Stimulated activated naive B cell treated with anti-CD40 and anti-IgM and Interleukin-4, amounts not matched to agents 10 μg/mL and 1 μg/mL and 100 μg/mL, for 72 hours (primary cell): ENCODE measurements around the gene PPP3CA.
"Not testable (repeated sequence)": the region's sequence is repeated elsewhere in the genome, so short reads cannot be mapped to it uniquely, and the experiment has no call there.

Experiments
- ATAC-seq, 2 donors: fragments of 150-1000 bp; cut with Tn5 transposase; replicated peaks; 2 replicates each; pipeline ENCODE4 v1.10.0; 2021; ENCODE audit warnings: moderate library complexity in 1 of 2
- DNase-seq: peaks from one replicate; pipeline ENCODE4 v3.0.0; 2021
- H3K27ac Mint-ChIP-seq: one replicate; pipeline ENCODE4 v1.8.0; 2022; ENCODE audit warnings: mild to moderate bottlenecking, mixed read lengths
- H3K27me3 Mint-ChIP-seq, 2 donors: one replicate each; pipeline ENCODE4 v1.8.0; 2022; ENCODE audit warnings: mixed read lengths in 2 of 2
- H3K36me3 Mint-ChIP-seq, 2 donors: one replicate each; pipeline ENCODE4 v1.8.0; 2022; ENCODE audit warnings: mixed read lengths in 2 of 2, mild to moderate bottlenecking in 1 of 2
- H3K4me1 Mint-ChIP-seq, 2 donors: one replicate each; pipeline ENCODE4 v1.8.0; 2022; ENCODE audit warnings: mixed read lengths in 2 of 2, mild to moderate bottlenecking in 1 of 2
- H3K4me3 Mint-ChIP-seq, 2 donors: one replicate each; pipeline ENCODE4 v1.8.0; 2022; ENCODE audit warnings: mild to moderate bottlenecking in 2 of 2, mixed read lengths in 2 of 2, moderate library complexity in 1 of 2
- H3K9me3 Mint-ChIP-seq, 2 donors: one replicate each; pipeline ENCODE4 v1.8.0; 2022; ENCODE audit warnings: mixed read lengths in 2 of 2, mild to moderate bottlenecking in 1 of 2

The PPP3CA gene

DNA sequence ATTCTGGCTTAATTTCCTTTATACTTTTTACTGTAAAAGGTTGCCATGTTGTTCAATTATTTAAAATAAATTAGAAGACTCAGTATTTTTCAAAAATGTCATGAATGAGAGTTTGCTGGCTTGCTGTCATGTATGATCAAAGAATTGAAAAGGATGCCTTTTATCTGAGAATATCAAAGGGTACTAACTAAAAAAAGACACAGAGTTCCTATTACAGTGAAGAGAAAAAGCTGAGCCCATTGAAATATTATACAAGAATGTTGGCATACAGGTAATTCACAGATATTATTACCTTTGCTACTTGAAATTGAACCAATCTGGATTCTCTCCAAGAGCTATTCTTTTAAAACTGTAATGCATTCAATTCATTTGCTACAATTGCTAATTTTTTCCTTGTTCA is 200.0 kb downstream of the PPP3CA start:
- Mint-ChIP-seq H3K27ac (no peak overlapping the region), H3K9me3 (no peaks in the 10 kb centered on the region), H3K36me3 (peaks cover 0 to 4% of the 10 kb centered on the region in 2 donors), H3K27me3 (no peaks in the 10 kb centered on the region), H3K4me3 (no peak overlapping the region), H3K4me1 (peaks cover 14 to 36% of the 10 kb centered on the region in 2 donors)
- DNase-seq, result no peak
- ATAC-seq, result no peak

DNA sequence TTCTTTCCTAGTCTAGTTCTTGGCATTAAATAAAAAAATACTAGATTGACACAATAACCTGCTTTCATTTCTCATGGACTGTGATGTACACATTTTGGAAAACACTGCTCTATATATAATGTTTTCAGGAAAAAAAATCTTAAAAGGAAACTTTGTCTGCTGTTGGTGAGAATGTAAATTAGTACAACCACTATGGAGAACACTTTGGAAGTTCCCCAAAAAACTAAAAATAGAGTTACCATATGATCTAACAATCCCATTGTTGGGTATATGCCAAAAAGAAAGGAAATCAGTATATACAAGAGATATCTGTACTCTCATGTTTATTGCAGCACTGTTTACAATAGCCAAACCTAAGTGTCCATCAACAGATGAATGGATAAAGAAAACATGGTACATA is 202.3 kb downstream of the PPP3CA start:
- no peak overlapping the region for H3K4me3 Mint-ChIP-seq
- no peaks in the 10 kb centered on the region for H3K27me3 Mint-ChIP-seq
- H3K4me1 Mint-ChIP-seq, result peaks cover 19 to 47% of the 10 kb centered on the region in 2 donors
- no peak overlapping the region for H3K27ac Mint-ChIP-seq
- ATAC-seq (no peak), DNase-seq (no peak)
- no peaks in the 10 kb centered on the region for H3K9me3 Mint-ChIP-seq
- peaks cover 2 to 11% of the 10 kb centered on the region in 2 donors for H3K36me3 Mint-ChIP-seq

DNA sequence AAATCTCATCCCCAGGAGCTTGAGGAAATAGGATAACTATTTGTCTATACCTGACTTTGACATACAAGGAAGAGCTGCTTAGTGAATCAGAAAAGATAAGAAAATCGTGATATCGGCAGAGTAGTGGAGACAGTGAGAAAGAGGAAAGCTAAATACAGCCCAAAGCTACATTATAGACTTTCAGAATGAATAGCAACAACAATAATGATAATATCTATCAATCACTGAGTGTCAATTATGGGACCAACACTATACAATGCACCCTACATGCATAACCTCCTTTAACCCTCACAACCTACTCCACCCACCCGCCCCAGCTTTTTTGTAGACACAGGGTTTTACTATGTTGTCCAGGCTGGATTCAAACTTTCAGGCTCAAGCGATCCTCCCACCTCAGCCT is 205.1 kb downstream of the PPP3CA start:
- Mint-ChIP-seq H3K9me3 (no peaks in the 10 kb centered on the region), H3K27ac (no peak overlapping the region), H3K4me3 (no peak overlapping the region), H3K4me1 (peaks cover 26 to 52% of the 10 kb centered on the region in 2 donors), H3K36me3 (peaks cover 2 to 11% of the 10 kb centered on the region in 2 donors), H3K27me3 (no peaks in the 10 kb centered on the region)
- ATAC-seq, result no peak
- no peak for DNase-seq

DNA sequence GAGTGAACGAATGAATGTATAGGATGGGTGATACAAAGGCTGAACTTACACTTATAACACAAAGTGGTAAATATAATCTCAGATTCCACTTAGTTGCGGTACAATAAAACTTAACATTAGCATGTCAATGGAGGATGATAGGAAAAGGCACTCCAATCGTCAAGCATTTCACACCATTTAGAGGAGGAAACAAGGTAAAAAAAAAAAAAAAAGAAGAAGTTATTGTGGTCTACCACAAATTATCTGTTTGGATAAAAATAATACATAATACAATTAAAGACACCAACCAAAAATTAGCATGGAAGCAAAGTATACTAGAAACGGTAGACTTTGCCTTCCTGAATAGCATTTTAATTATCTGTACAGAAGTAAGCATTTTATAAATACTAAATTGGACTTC is 205.5 kb downstream of the PPP3CA start:
- Mint-ChIP-seq H3K27me3 (no peaks in the 10 kb centered on the region), H3K9me3 (no peaks in the 10 kb centered on the region), H3K4me1 (peaks cover 28 to 56% of the 10 kb centered on the region in 2 donors), H3K27ac (no peak overlapping the region), H3K4me3 (peak overlapping the region; percentile 1 to 31), H3K36me3 (peaks cover 2 to 11% of the 10 kb centered on the region in 2 donors)
- DNase-seq (no peak), ATAC-seq (peak in 1 of 2 donors; percentile 13)

DNA sequence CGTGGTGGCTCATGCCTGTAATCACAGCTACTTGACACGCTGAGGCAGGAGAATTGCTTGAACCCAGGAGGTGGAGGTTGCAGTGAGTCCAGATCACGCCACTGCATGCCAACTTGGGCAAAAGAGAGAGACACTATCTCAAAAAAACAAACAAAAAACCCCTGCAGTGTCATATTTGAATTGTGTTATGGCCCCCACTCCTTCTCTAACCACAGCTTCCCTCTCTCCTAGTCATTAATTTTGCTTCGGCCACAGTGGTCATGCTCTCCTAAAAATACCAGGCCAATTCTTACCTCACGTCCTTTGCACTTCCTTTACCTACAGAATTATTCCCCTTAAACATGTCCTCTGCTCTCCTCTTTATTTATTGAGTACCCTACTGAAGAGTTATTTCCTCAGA is 206.1 kb downstream of the PPP3CA start:
- DNase-seq, result no peak
- H3K27ac Mint-ChIP-seq, result no peak overlapping the region
- H3K4me3 Mint-ChIP-seq, result peak overlapping the region; percentile 1 to 31
- H3K9me3 Mint-ChIP-seq, result no peaks in the 10 kb centered on the region
- peak; percentile 83 to 90 for ATAC-seq
- peaks cover 28 to 62% of the 10 kb centered on the region in 2 donors for H3K4me1 Mint-ChIP-seq
- H3K27me3 Mint-ChIP-seq, result no peaks in the 10 kb centered on the region
- H3K36me3 Mint-ChIP-seq, result peaks cover 2 to 11% of the 10 kb centered on the region in 2 donors

DNA sequence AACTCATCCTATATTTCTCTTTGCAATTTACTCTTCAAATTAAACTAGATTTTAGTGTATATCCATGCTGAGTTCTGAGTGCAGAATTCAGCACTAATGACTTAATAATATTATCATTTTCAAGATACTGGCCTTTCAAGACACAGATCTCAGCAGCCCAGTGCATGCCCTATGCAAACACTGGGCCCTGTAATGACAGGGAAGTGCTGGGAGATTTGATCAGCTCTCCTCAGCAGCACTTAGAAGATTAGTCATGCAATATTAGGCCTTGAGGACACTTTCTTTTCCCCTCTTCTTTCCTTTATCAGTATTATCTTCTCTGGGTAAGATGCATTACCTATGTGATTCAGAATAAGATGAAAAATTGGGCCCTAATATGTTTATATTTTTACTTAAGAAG is 207.1 kb downstream of the PPP3CA start:
- no peaks in the 10 kb centered on the region for H3K27me3 Mint-ChIP-seq
- ATAC-seq, result no peak
- no peak for DNase-seq
- peaks cover 2 to 9% of the 10 kb centered on the region in 2 donors for H3K36me3 Mint-ChIP-seq
- no peak overlapping the region for H3K4me3 Mint-ChIP-seq
- no peak overlapping the region for H3K27ac Mint-ChIP-seq
- H3K9me3 Mint-ChIP-seq, result no peaks in the 10 kb centered on the region
- H3K4me1 Mint-ChIP-seq, result peaks cover 30 to 70% of the 10 kb centered on the region in 2 donors

DNA sequence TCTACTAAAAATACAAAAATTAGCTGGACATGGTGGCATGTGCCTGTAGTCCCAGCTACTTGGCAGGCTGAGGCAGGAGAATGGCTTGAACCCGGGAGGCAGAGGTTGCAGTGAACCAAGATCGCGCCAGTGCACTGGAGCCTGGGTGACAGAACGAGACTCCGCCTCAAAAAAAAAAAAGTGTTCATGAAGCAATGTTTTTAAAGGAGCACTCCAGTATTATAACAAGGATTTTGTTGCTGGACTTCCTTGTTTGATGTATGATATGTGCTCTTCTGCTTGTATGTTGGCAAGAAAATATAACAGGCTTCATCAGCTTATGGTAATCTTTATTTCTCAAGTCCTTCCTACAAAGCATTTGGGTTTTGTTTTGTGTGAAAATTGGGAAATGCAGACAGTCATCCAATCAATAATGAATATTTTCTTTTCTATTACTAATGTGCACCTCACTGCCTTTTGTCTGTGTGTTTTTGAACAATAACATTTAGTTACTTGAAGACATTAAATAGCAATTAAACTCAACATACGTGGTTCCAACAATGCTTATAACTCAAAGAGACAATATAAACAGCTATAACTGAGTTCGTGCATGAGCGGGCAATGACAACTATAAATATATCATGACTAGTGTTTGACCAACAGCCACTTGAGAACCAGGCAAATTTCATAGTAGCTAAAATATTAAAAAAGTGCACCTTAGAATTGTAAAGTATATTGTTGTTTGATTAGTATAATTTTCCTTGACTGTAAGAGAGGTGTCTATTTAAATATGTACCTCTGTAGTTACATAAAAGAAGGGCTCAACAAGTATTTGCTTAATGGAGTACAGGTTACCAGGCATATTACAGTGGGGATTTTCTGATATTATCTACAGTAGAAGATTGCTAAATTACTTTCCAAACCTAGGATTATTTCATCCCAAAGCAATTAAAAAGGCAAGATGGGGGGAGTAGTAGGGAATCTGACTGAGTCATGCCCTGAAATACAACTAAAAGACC is 210.7 kb downstream of the PPP3CA start:
- Mint-ChIP-seq H3K36me3 (peaks cover 18 to 26% of the 10 kb centered on the region in 2 donors), H3K4me1 (peaks cover 43 to 74% of the 10 kb centered on the region in 2 donors), H3K9me3 (peaks cover 0 to 8% of the 10 kb centered on the region in 2 donors), H3K27me3 (no peaks in the 10 kb centered on the region), H3K27ac (peak overlapping the region; percentile 20), H3K4me3 (peak overlapping the region; percentile 14 to 21)
- DNase-seq (no peak), ATAC-seq (no peak)

DNA sequence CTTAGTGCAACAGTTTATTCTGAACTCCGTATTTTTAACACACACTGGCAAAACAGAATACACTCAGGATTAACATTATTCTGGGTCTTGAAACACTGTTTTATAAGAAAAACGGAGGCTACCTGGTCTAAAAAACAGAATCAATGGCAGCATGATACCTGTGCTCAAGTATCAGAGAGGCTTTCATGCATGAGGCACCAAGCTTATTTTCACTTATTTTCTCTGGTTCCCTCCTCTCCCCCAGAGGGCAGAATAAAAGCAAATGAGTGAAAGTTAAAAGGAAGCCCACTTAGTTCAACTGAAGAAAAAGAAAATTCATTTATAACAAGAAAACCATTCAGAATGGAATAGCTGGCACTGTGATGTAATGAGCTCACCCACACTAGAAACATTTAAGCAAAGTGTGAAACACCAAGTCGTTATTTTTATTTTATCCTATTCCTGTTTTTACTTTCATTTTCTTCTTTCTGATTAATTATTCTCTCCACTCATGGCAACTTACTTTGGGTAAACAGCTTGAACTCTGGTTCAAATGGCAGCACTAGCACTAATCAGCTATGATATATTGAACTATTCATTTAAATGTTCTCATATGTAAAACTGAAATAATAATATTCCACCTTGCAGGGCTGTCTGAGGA is 211.8 kb downstream of the PPP3CA start:
- peak overlapping the region; percentile 51 to 58 for H3K4me3 Mint-ChIP-seq
- H3K27ac Mint-ChIP-seq, result peak overlapping the region; percentile 31
- peaks cover 16 to 21% of the 10 kb centered on the region in 2 donors for H3K36me3 Mint-ChIP-seq
- H3K4me1 Mint-ChIP-seq, result peaks cover 39 to 74% of the 10 kb centered on the region in 2 donors
- no peaks in the 10 kb centered on the region for H3K27me3 Mint-ChIP-seq
- ATAC-seq, result peak; percentile 12 to 38
- no peak for DNase-seq
- peaks cover 0 to 8% of the 10 kb centered on the region in 2 donors for H3K9me3 Mint-ChIP-seq

DNA sequence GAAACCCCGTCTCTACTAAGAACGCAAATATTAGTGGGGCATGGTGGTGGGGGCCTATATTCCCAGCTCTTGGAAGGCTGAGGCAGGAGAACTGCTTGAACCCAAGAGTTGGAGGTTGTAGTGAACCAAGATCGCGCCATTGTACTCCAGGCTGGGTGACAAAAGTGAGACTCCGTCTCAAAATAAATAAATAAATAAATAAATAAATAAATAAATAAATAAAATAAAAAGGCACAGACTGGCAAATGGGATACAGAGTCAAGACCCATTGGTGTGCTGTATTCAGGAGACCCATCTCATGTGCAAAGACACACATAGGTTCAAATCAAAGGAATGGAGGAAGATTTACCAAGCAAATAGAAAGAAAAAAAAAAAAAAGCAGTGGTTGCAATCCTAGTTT is 216.3 kb downstream of the PPP3CA start:
- H3K4me1 Mint-ChIP-seq, result peaks cover 48 to 89% of the 10 kb centered on the region in 2 donors
- not testable (repeated sequence) for H3K4me3 Mint-ChIP-seq, H3K27me3 Mint-ChIP-seq, ATAC-seq, DNase-seq, H3K27ac Mint-ChIP-seq
- peaks cover 6 to 13% of the 10 kb centered on the region in 2 donors for H3K9me3 Mint-ChIP-seq
- peaks cover 30 to 35% of the 10 kb centered on the region in 2 donors for H3K36me3 Mint-ChIP-seq

DNA sequence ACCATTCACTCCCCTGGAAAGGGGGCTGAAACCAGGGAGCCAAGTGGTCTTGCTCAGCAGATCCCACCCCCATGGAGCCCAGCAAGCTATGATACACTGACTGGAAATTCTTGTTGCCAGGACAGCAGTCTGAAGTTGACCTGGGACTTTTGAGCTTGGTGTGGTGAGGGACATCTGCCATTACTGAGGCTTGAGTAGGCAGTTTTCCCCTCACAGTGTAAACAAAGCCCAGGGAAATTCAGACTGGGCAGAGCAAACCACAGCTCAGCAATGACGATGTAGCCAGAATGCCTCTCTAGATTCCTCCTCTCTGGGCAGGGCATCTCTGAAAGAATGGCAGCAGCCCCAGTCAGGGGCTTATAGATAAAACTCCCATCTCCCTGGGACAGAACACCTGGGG is 218.4 kb downstream of the PPP3CA start:
- H3K27ac Mint-ChIP-seq, result peak overlapping the region; percentile 44
- peaks cover 46 to 83% of the 10 kb centered on the region in 2 donors for H3K4me1 Mint-ChIP-seq
- H3K4me3 Mint-ChIP-seq, H3K27me3 Mint-ChIP-seq, DNase-seq: not testable (repeated sequence)
- H3K36me3 Mint-ChIP-seq, result peaks cover 28 to 34% of the 10 kb centered on the region in 2 donors
- peaks cover 9 to 11% of the 10 kb centered on the region in 2 donors for H3K9me3 Mint-ChIP-seq
- ATAC-seq, result peak; percentile 45 to 70

DNA sequence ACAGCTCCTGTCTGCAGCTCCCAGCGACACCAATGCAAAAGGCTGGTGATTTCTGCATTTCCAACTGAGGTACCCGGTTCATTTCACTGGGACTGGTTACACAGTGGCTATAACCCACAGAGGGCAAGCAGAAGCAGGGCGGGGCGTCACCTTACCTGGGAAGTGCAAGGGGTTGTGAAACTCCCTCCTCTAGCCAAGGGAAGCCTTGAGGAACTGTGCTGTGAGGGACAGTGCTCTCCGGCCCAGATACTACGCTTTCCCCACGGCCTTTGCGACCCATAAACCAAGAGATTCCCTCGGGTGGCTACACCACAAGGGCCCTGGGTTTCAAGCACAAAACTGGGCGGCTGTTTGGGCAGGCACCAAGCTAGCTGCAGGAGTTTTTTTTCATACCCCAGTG is 218.9 kb downstream of the PPP3CA start:
- ATAC-seq (peak; percentile 48 to 55), DNase-seq (no peak)
- Mint-ChIP-seq H3K4me1 (peaks cover 45 to 82% of the 10 kb centered on the region in 2 donors), H3K36me3 (peaks cover 25 to 30% of the 10 kb centered on the region in 2 donors), H3K9me3 (peaks cover 7 to 9% of the 10 kb centered on the region in 2 donors), H3K4me3 (no peak overlapping the region), H3K27me3 (no peaks in the 10 kb centered on the region), H3K27ac (peak overlapping the region; percentile 44)

DNA sequence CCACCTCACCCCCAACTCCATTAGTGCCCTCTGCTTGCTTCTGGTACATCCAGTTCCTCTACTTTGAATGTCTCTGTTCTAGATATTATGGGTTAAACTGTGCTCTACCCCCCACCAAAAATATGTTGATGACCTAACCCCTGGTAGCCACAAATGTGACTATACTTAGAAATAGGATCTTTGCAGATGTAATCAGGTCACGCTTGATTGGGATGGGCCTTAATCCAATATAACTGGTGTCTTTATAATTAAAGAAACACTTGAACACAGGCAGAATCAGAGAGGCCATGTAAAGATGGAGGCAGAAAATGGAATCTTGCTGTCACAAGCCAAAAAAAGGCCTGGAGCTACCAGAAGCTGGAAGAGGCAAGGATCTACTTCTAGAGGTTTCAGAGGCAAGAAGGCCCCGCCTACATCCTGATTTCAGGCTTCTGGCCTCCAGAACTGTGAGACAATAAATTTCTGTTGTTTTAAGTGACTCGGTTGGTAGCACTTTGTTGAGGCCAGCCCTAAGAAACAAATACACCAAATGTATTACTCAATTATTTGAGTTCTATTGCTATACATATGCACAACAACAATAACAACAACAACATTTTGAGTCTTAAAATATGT is 220.0 kb downstream of the PPP3CA start:
- ATAC-seq (peak; percentile 71 to 85), DNase-seq (no peak)
- H3K27me3 Mint-ChIP-seq, result no peaks in the 10 kb centered on the region
- peaks cover 43 to 79% of the 10 kb centered on the region in 2 donors for H3K4me1 Mint-ChIP-seq
- H3K4me3 Mint-ChIP-seq, result peak overlapping the region in 1 of 2 donors; percentile 11
- H3K36me3 Mint-ChIP-seq, result peaks cover 21 to 32% of the 10 kb centered on the region in 2 donors
- H3K27ac Mint-ChIP-seq, result peak overlapping the region; percentile 72
- H3K9me3 Mint-ChIP-seq, result peaks cover 7 to 14% of the 10 kb centered on the region in 2 donors

DNA sequence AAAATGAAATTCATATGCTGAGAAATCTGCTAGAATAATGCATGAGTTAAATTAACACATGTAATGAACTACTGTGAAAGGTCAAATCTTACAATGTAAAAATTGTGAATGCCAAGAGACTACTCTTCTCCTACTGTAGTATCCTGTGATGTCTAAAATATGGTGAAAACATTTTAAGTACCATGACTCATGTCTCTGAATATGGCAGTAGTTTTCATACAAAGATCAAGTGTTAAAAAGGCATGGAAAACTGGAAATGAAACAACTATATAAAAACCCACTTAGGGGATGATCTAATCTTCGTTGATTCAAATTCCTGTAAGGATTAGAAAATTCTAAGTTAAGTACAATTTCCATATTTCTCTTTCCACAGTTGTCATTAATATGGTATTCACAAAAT is 221.3 kb downstream of the PPP3CA start:
- Mint-ChIP-seq H3K27me3 (no peaks in the 10 kb centered on the region), H3K27ac (no peak overlapping the region), H3K4me3 (no peak overlapping the region), H3K9me3 (peaks cover 7 to 14% of the 10 kb centered on the region in 2 donors), H3K36me3 (peaks cover 19 to 32% of the 10 kb centered on the region in 2 donors), H3K4me1 (peaks cover 43 to 74% of the 10 kb centered on the region in 2 donors)
- DNase-seq (no peak), ATAC-seq (no peak)
